ENCODE results near the gene HSD11B1L.

The HSD11B1L gene

GRCh38 chr19:5667751-5668271, 13.0 kb upstream of the HSD11B1L start:
- no peak for DNase-seq

GRCh38 chr19:5669212-5669611, 11.6 kb upstream of the HSD11B1L start:
- no peak for DNase-seq

GRCh38 chr19:5671600-5671999, 9.2 kb upstream of the HSD11B1L start:
- DNase-seq: no peak

GRCh38 chr19:5672708-5673459, 7.9 kb upstream of the HSD11B1L start:
- no peak for DNase-seq

GRCh38 chr19:5673752-5674151, 7.1 kb upstream of the HSD11B1L start:
- DNase-seq: no peak

- DNase-seq: no peak
Observed at GRCh38 chr19:5674714-5675113, 6.1 kb upstream of the HSD11B1L start.

GRCh38 chr19:5676105-5676771, 4.6 kb upstream of the HSD11B1L start:
- DNase-seq: no peak

GRCh38 chr19:5676772-5677105, 4.1 kb upstream of the HSD11B1L start:
- no peak for DNase-seq

- no peak for DNase-seq
Observed at GRCh38 chr19:5677136-5677535, 3.7 kb upstream of the HSD11B1L start.

GRCh38 chr19:5677580-5677979, 3.2 kb upstream of the HSD11B1L start:
- DNase-seq: no peak

- no peak for DNase-seq
Observed at GRCh38 chr19:5678071-5678718, 2.6 kb upstream of the HSD11B1L start.

- DNase-seq: no peak
Observed at GRCh38 chr19:5679289-5680083, 1.3 kb upstream of the HSD11B1L start.

GRCh38 chr19:5680084-5680436, 767 bp upstream of the HSD11B1L start:
- no peak for DNase-seq

- DNase-seq: no peak
Observed at GRCh38 chr19:5681391-5682106, 722 bp downstream of the HSD11B1L start.

- DNase-seq: no peak
Observed at GRCh38 chr19:5682107-5682482, 1.3 kb downstream of the HSD11B1L start.

- no peak for DNase-seq
Observed at GRCh38 chr19:5683177-5683886, 2.5 kb downstream of the HSD11B1L start.

GRCh38 chr19:5684694-5685430, 4.0 kb downstream of the HSD11B1L start:
- no peak for DNase-seq

GRCh38 chr19:5686326-5686646, 5.5 kb downstream of the HSD11B1L start:
- no peak for DNase-seq

GRCh38 chr19:5686647-5687359, 6.0 kb downstream of the HSD11B1L start:
- peak; percentile 62 to 72 for DNase-seq

GRCh38 chr19:5687360-5688198, 6.8 kb downstream of the HSD11B1L start:
- no peak for DNase-seq

All from NCI-H1930 (cell line).